NB4 (cell line): ENCODE data around the gene DSCAML1.

Experiments
- MYC ChIP-seq: IDR thresholded peaks from 2 replicates; pipeline ENCODE4 v1.6.1; 2011; ENCODE audit warnings: low read depth, low read length
- TF ChIP-seq, protein P1 (sequence below): IDR thresholded peaks from one replicate; pipeline ENCODE4 v1.5.1; 2012; ENCODE audit warnings: low read depth, low read length

DNA sequence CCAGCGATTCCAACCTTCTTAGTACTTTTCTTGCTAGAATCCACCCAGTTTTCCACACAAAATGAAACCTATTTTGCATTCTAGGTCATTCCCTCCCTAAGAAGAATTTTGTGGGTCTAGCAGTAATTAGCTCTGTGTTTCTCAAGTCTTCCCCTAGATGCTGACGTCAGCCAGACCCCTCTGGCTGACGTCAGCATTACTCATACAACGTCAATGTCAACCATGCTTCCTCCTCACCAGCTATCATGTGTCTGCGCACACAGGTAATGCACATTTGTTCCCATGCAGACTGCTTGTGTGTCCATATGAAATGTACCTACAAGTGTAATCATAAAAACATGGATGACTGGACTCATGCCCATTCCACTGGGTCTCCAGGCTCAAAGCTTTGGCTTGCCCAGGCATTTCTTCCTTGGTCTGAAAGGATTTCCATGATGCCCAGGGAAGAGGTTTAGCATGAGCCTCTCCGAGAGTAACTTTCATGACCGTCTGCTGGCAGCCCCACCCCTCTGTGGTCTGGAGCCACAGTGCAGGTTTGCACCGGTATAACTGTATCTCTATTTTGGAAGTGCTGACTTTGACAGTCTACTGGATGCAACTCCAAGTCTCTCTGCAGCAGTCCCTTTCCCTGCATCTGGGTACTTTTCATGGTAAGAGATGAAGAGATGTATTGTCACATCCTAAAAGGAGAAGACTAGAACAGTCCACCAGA is 58.6 kb downstream of the DSCAML1 start:
- TF ChIP-seq, protein P1, sequence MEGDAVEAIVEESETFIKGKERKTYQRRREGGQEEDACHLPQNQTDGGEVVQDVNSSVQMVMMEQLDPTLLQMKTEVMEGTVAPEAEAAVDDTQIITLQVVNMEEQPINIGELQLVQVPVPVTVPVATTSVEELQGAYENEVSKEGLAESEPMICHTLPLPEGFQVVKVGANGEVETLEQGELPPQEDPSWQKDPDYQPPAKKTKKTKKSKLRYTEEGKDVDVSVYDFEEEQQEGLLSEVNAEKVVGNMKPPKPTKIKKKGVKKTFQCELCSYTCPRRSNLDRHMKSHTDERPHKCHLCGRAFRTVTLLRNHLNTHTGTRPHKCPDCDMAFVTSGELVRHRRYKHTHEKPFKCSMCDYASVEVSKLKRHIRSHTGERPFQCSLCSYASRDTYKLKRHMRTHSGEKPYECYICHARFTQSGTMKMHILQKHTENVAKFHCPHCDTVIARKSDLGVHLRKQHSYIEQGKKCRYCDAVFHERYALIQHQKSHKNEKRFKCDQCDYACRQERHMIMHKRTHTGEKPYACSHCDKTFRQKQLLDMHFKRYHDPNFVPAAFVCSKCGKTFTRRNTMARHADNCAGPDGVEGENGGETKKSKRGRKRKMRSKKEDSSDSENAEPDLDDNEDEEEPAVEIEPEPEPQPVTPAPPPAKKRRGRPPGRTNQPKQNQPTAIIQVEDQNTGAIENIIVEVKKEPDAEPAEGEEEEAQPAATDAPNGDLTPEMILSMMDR, result no peak
- TF ChIP-seq MYC, result no peak
